ENCODE data around the gene ACSL1.

Gene ACSL1

DNA sequence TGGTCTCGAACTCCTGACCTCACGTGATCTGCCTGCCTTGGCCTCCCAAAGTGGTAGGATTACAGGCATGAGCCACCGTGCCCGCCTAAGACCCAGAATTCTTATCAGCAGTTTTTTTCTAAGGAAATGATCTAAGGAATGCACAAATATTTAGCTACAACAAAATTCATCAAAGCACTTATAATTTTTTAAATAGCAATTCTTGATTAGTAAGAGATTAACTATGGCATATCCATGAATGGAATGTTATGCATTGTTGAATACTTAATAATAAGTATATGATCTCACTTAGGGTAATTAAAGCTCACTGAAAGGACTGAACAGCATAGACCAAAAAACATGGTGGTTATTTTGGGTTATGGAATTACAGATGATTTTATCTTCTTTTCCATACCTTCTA lies 110.2 kb downstream of the ACSL1 start:
- no peak for DNase-seq

DNA sequence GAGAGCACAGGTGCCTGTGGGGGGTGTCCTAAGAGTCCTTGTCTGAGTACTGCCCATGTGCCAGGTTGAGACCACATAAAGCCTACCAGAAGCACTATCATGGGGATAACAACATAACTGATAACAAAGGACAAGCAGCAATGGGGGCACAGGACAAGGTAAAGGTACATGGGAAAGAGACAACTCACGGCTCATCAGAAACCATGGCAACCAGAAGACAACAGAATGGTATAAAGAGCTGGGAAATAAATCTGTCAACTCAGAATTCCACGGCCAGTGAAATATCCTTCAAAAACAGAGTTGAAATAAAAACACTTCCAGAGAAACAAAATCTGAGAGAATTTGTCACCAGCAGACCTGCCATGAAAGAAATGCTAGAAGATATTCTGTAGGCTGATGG lies 111.9 kb downstream of the ACSL1 start:
- DNase-seq: no peak

DNA sequence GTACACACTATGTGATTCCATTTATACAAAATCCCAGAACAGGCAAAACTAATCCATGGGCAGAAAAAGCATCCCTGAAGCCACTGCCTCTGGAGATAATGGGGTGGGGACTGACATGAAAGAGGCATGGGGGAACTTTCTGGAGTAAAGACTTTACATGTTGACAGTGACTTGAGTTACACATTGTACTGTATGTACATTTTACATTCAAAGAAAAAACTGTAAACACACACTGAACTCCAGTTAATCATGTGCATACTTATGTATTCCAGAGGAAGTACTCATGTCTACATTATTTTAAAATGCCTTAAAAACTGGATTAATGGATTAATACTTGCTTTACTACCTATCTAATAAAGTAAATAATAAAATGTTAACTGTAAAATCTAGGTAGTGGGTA lies 113.4 kb downstream of the ACSL1 start:
- no peak for DNase-seq

DNA sequence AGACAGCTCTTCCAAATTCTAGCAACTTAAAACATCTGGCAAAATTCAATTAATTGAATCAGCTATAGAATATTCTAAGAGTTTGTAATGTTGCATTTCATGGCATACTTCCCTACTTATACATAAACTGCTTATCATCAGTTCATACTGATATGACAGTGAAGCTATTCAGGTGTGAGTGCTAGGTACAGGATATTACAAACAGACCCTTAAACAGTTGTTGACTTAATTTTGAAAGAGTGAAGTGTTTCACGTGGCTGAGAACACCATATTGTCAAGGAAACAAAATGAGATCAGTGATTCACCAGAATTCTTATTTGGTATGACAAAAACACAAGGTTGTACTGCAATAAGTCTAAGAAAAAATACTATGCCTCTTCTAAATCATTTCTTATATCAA lies 119.3 kb downstream of the ACSL1 start:
- DNase-seq: no peak

DNA sequence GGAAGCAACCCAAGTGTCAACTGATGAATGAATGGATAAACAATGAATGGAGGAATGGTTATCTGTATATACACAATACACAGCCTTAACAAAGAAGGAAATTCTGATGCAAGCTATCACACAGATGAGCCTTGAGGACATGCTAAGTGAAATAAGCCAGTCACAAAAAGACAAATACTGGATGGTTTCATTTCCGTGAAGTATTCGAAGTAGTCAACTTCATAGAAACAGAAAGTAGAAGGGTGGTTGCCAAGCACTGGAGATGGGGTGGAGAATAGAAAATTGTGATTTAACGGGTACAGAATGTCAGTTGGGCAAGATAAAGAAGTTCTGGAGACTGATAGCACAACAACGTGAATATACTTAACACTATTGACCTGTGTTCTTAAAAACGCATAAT lies 120.1 kb downstream of the ACSL1 start:
- DNase-seq: no peak
